IPS-NIHi7 (cell line): ENCODE results near the gene PSIP1.
A peak's percentile ranks its signal among the peaks of the same experiment; 100 is the strongest.
"Not testable (repeated sequence)": the region's sequence is repeated elsewhere in the genome, so short reads cannot be mapped to it uniquely, and the experiment has no call there.

Source experiments
- DNase-seq: peaks from one replicate; pipeline ENCODE4 v3.0.0; 2012; ENCODE audit warnings: mixed read lengths; ENCODE audit errors: extremely low spot score

Gene PSIP1

DNA sequence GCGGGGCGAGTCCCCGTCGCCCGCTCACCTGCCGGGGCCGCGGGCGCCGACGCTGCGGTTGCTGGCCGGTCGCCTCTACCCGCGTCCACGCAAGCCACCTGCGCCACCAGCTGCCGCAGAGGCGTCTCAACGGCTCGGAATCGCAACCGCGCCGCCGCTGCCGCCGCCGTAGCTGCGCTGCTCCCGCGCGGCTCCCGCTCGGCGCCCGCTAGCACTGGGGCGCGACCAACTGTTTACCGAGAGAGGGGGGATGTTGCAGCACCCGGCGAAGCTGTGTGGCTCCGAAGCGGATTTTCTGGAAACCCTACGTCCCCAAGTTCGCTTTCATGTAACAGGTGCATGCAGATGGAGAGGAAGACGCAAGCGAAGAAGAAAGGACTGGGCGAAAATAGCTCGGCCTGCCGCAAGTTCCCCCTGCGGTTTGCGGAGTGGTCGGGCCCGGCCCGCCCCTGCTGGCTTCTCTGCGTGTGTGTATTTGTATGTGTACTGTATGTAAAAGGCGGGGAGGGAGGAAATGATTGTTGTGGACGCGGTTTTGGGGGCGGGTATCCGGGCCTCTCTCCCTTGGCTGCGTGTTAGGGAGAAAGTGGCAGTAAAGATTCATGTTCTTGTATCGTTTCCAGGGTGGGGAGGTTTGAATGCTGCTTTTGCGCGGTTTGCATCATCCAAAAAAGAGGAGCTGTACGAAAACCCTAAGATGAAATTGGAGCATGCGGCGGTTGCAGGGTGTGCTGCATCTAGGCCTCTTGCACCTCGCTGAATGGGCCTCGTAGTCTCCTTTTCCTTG is at the start of gene PSIP1:
Gene PSIP1 (minus strand): TSS at position 182 of the 787 bp plus-strand sequence. CDS start 782 bp downstream, outside the sequence.
- peak; percentile 65 for DNase-seq

GRCh38 chr9:15553528-15553898 is 42.7 kb upstream of the PSIP1 start:
- DNase-seq, result no peak

GRCh38 chr9:15552636-15553527 is 42.1 kb upstream of the PSIP1 start, which contains the start of gene CCDC171:
Gene CCDC171 (plus strand): TSS chr9:15553043. CDS start chr9:15564089, 11,046 bp downstream.
- peak; percentile 98 for DNase-seq

GRCh38 chr9:15549611-15550010 is 38.8 kb upstream of the PSIP1 start:
- no peak for DNase-seq

- no peak for DNase-seq
Observed at GRCh38 chr9:15543047-15543813, 32.5 kb upstream of the PSIP1 start.

DNA sequence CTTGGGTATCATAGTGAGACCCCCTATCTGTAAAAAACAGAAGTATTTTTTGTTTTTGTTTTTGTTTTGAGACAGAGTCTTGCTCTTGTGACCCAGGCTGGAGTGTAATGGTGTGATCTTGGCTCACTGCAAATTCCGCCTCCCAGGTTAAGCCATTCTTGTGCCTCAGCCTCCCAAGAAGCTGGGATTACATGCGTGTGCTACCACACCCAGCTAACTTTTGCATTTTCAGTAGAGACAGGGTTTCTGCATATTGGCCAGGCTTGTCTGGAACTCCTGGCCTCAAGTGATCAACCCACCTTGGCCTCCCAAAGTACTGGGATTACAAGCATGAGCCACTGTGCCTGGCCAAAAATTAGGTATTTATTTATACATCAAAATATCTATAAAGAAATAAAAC is 31.9 kb upstream of the PSIP1 start:
- no peak for DNase-seq

DNA sequence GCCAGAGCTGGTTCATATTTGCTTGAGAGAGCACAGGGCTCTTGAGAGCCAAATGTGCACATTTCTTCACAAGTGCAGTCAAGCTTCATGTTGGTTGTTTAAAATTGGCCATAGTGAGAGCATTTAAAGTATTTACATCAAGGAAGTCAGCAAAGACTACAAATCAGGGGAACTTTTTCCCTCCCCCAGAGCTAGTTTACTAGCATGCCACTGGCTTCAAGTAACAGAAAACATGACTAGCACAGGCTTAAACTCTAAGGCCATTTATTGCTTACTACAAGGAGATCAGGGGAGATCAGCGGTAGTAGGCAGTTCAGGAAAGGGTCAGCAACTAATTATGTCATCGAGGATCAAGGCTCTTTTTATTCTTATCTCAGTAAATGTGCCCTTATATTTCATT is 31.1 kb upstream of the PSIP1 start:
- no peak for DNase-seq

GRCh38 chr9:15531380-15531779 is 20.6 kb upstream of the PSIP1 start:
- DNase-seq, result no peak

- DNase-seq, result no peak
Observed at GRCh38 chr9:15529566-15530324, 19.0 kb upstream of the PSIP1 start.

GRCh38 chr9:15527035-15527434 is 16.3 kb upstream of the PSIP1 start:
- DNase-seq, result not testable (repeated sequence)

DNA sequence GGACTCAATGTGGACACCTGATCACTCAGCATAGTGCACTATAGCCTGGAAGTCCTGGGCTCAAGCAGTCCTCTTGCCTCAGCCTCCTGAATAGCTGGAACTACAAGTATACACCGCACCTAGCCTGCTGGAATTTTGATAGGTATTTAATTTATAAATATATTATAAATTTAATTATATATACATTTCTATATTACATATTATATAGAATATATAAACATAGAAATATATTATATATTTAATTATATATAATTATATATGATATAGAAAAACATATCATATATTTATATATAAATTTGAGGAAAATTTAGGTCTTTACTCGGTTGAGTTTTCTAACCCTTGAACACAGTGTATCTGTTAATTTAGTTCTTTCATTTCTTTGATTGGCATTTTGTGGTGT is 15.2 kb upstream of the PSIP1 start:
- no peak for DNase-seq

DNA sequence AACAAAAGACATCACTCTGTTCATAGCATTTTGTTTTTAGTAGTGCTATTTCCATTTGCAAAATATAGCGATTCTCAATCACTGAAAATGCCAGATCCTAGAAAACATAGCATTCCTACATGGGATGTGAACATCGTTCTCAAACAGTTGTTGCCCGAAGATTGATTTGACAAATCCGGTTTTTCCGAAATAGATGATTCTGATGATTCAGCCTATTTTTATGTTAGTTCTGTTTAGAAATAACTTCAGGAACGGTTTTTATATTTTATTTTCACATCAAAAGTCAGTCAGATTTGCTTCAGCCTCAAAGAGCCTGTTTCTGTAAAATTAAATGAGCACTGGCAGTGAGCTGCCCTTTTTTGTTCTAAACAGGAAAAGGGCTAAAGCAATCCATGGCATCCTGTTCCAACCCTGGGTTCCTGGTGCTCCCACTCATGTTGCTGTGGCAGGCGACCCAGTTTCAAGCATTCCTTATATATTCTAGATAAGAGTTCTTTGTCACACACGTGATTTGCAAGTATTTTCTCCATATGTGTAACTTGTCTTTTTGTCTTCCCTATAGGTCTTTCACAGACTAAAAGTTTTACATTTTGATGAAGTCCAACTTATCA is 14.2 kb upstream of the PSIP1 start:
- no peak for DNase-seq

DNA sequence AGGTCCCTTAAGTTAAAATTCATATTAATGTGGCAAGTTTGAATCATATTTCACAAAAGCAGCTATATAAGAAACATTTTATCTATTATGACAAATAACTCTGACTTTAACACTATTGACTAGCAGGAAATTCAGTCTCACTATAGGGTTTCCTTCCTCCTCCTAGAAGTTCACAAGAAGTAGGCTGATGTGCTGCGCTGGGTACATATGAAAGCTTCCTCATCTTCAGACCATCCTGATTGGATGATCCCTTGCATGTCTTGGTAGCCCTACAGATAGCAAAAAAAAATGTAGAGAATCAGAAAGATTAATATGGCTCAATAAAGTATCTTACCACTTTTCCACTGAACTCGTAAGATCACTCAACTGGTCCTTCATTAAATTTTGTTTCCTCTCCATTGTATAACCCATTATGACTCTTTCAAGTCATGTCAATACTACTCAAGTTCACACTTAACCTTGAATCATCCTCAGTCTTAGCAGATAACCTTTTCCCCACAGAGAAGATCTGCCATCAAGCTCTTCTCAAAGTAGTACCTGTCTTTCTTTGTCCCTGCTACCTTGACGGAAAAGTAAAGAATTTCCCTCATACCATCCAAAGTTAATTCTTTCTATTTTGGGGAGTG is 11.5 kb upstream of the PSIP1 start:
- no peak for DNase-seq

- no peak for DNase-seq
Observed at GRCh38 chr9:15521254-15521653, 10.5 kb upstream of the PSIP1 start.

DNA sequence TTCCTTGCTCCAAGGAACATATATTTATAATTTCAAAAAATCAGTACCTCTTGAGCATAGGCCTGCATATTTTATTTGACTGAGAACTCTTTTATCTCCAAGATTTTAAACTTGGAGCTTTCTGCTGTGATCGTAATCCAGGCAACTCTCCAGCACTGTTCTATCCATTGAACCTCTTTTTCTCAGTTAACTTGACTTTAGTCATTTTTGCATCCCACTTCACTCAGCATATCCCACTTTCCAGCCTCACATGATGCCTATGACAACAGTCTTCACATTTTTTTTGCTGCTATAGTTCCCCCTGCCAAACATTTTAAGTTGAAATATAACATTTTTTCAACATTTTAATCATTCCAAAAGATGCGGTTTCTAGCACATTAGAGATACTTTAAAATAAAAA is 9.1 kb upstream of the PSIP1 start:
- DNase-seq, result no peak

DNA sequence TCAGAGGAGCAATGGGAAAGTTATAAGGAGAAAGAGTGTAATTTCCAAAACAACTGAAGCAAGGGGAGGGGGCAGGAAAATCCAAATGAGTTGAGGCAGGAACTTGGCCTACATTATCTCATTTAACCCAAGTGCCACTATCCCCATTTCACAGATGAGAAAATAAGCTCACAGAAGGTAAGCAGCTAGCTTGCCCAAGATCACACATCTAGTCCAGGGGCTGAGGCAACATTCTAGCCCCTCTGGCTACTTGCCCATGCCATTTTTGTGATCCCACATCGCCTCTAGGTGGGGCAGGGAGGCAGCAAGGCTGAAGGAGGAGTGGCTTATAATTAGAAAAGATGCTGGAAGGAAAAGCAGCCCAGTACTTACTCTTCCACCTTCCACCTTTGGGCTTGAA is 2.6 kb upstream of the PSIP1 start:
- DNase-seq, result peak; percentile 56

- peak; percentile 47 for DNase-seq
Observed at GRCh38 chr9:15512889-15513288, 2.1 kb upstream of the PSIP1 start.

DNA sequence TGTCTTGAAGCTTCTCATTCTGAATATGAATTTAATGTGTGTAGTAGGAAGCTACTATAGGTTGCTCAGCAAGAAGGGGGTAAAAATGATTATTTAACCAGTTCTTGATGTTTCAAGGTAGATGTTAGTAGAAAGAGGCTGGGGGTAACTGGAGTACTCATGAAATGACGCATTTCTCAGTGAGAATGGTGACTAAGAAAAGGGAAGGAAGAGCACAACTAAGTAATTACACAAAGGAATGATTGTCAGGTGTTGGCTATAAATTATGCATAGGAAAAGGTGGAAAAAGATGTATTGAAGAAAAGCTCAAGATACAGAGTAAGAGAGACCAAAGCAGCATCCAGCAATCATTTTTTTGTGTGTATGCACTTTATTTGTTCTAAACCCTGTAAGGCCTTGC is 1.4 kb upstream of the PSIP1 start:
- no peak for DNase-seq

DNA sequence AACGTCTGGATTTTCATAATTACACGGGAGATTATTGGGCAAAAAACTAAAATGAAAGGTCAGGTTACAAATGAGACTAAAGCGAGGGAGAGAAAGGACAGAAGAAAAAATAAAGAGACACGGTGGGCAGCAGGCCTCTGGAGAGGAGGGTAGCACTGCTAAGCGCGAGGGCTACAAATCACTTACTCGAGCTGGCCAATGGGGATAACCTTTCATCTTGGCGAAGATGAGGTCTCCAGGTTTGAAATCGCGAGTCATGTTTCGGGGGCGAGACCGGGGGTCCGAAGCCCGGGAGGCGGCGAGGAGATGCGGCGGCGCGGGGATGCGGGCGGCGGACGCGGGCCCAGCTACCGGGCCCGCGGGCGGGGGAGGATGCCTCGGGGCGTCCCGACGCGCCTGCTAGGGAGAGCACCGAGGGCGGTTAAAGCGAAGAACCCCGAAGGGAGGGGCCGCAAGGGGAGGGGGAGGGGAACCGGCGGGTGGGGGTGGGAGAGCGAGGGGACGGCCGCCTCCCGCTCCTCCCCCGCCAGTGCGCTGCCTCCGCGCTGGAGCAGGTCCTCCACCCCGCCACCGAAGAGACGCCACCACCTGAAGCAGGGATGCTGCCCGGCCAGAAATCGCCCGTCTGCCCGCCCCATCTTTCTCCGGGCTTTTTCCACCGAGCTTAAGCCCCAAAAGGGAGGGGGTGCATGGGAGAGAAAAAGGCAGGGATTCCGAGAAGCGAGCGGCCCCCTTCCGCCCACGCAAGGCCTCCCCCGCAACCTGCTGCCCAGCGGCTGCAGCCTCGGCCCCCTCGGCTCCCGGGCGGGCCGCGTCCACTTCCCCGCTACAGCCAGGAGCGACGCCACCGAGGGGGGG is 610 bp downstream of the PSIP1 start:
- DNase-seq, result peak; percentile 75
